Measurements from ENCODE around the gene GAB2. TPM values are rescaled to one million over a fixed set of nuclear protein-coding genes. Genes with fewer than 3 reads are reported as not detected.

GAB2 gene
- total RNA-seq, 1 experiment from 2014 or later: 3.3 TPM

DNA sequence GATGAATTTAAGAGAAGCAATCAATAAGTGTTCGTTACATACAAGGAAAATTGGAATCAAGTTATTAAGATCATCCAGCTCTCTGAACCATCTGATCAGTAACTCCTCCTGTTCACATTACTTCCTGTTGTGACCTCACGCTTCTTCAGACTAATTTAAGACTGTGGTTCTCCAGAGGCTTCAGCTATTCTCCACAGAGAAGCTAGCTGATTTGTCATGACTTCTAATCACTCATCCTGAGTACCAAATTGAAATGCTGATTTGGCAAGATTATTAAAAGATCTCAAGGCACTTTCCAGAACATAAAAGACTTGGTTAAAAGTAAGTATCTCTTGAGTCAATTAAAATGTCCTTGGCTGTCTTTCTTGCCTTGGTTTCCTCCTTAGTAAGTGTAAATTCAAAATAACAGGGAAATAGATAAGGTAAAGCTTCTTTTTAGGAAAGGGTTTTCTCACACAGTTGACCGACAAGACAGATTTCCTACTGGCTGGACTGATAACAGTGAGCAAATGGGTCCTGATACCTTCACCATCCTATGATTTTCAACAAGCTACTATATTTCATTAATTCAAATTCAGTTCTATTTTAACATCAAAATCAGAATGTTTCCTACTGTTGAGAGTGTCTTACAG lies 38.5 kb downstream of the GAB2 start:
- Mint-ChIP-seq H3K4me3 (no peak overlapping the region), H3K27me3 (ENCODE audit: low read depth) (peaks cover 2% of the 10 kb centered on the region), H3K36me3 (ENCODE audit: insufficient read depth in 1 of 3, low read depth in 3 of 3) (peaks cover 0 to 18% (median 3%) of the 10 kb centered on the region in 3 experiments; a peak in 4 of 7 replicates), H3K9me3 (peaks cover 0 to 11% of the 10 kb centered on the region in 2 experiments; a peak in 2 of 5 replicates), H3K4me1 (peaks cover 10 to 19% of the 10 kb centered on the region in 2 experiments), H3K27ac (0 out of 7 replicates have a peak overlapping the region, but pooled peaks of 1 of the 3 experiments have one; percentile 34)
- Histone ChIP-seq H2AFZ (ENCODE audit: low read length) (no peak overlapping the region), H3K9ac (ENCODE audit: extremely low read depth, insufficient read length, low read length) (no peak overlapping the region), H3K23ac (ENCODE audit: insufficient read length, low read depth, low read length) (no peak overlapping the region), H4K91ac (ENCODE audit: insufficient read length, low read depth, low read length) (no peak overlapping the region), H2BK15ac (ENCODE audit: low read depth, low read length) (no peak overlapping the region), H2BK5ac (ENCODE audit: insufficient read length, low read length) (no peak overlapping the region), H4K8ac (replicated peaks; ENCODE audit: insufficient read length, low read depth, low read length) (no peak overlapping the region), H2BK20ac (ENCODE audit: low read depth, low read length, poor library complexity, severe bottlenecking) (no peak overlapping the region), H3K23me2 (ENCODE audit: insufficient read length, low read depth, low read length, poor library complexity, severe bottlenecking) (no peaks in the 10 kb centered on the region), H3K9me3 (ENCODE audit: control insufficient read depth, low read depth, low read length) (no peaks in the 10 kb centered on the region), H3K79me1 (ENCODE audit: insufficient read depth, low read depth, low read length, poor library complexity, severe bottlenecking) (no peaks in the 10 kb centered on the region), H3K79me2 (ENCODE audit: insufficient read depth, low read length) (no peaks in the 10 kb centered on the region), H4K20me1 (ENCODE audit: control insufficient read depth, insufficient read depth, insufficient read length) (no peaks in the 10 kb centered on the region), H2AK5ac (ENCODE audit: insufficient read length, low read length) (no peak overlapping the region), H2BK12ac (ENCODE audit: insufficient read length, low read depth, low read length) (no peak overlapping the region), H3K4me1 (ENCODE audit: insufficient read depth, low read length) (0 out of 2 replicates have a peak, but pooled peaks cover 4% of the 10 kb centered on the region), H3K4ac (ENCODE audit: low read depth, low read length) (no peak overlapping the region), H3K18ac (ENCODE audit: insufficient read length, low read depth, low read length) (no peak overlapping the region), H2BK120ac (ENCODE audit: low read depth, low read length, poor library complexity, severe bottlenecking) (no peak overlapping the region), H3K27me3 (ENCODE audit: insufficient read depth, low read length) (no peaks in the 10 kb centered on the region), H3K4me2 (ENCODE audit: insufficient read depth, insufficient read length, low read length) (no peak overlapping the region), H3T11ph (ENCODE audit: low read length) (no peak overlapping the region), H3K56ac (ENCODE audit: insufficient read length, low read depth, low read length) (no peak overlapping the region), H3K14ac (ENCODE audit: insufficient read depth, low read length) (no peak overlapping the region), H4K5ac (ENCODE audit: insufficient read length, low read depth, low read length) (no peak overlapping the region), H3K27ac (ENCODE audit: insufficient read length, low read depth, low read length) (no peak overlapping the region)
- WGBS (ENCODE audit: extremely low coverage, insufficient read length, low lambda C conversion rate): no CpG with 5 or more reads among the region's 3 CpGs
- TF ChIP-seq, protein P1, sequence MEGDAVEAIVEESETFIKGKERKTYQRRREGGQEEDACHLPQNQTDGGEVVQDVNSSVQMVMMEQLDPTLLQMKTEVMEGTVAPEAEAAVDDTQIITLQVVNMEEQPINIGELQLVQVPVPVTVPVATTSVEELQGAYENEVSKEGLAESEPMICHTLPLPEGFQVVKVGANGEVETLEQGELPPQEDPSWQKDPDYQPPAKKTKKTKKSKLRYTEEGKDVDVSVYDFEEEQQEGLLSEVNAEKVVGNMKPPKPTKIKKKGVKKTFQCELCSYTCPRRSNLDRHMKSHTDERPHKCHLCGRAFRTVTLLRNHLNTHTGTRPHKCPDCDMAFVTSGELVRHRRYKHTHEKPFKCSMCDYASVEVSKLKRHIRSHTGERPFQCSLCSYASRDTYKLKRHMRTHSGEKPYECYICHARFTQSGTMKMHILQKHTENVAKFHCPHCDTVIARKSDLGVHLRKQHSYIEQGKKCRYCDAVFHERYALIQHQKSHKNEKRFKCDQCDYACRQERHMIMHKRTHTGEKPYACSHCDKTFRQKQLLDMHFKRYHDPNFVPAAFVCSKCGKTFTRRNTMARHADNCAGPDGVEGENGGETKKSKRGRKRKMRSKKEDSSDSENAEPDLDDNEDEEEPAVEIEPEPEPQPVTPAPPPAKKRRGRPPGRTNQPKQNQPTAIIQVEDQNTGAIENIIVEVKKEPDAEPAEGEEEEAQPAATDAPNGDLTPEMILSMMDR (conservative IDR thresholded peaks at IDR 0.05): no peak
- DNase-seq: no peak

All from H9 (cell line).